ENCODE measurements around the gene CASP3.

Gene CASP3

GRCh38 chr4:184587701-184588100, 61.5 kb downstream of the CASP3 start:
- Histone ChIP-seq H3K4ac (ENCODE audit: low read depth in 1 of 2, low read length in 2 of 2) (no peak overlapping the region), H2BK12ac (ENCODE audit: low read length in 2 of 2) (no peak overlapping the region), H3K79me1 (replicated peaks; ENCODE audit: low read length, poor library complexity, severe bottlenecking) (no peaks in the 10 kb centered on the region), H3K27ac (ENCODE audit: low read length, poor library complexity, severe bottlenecking) (no peak overlapping the region), H3K27me3 (ENCODE audit: control insufficient read depth in 1 of 2, insufficient read depth in 1 of 2, low read length in 2 of 2) (peaks cover 0 to 3% of the 10 kb centered on the region in 2 experiments), H3K18ac (ENCODE audit: low read depth in 1 of 2, low read length in 2 of 2) (no peak overlapping the region), H3K9me3 (ENCODE audit: control insufficient read depth, low read length) (no peaks in the 10 kb centered on the region), H3K9ac (ENCODE audit: low read length) (no peak overlapping the region), H3K36me3 (ENCODE audit: control insufficient read depth in 1 of 2, insufficient read depth in 2 of 2, low read depth in 1 of 2, low read length in 2 of 2) (no peaks in the 10 kb centered on the region), H3K4me2 (ENCODE audit: low read length, poor library complexity, severe bottlenecking) (no peak overlapping the region), H3K23ac (ENCODE audit: low read length in 2 of 2) (no peak overlapping the region), H3K14ac (ENCODE audit: low read length in 2 of 2) (no peak overlapping the region), H2AK5ac (ENCODE audit: low read length, severe bottlenecking) (no peak overlapping the region), H3K4me1 (ENCODE audit: control insufficient read depth, insufficient read depth, low read depth, low read length) (no peaks in the 10 kb centered on the region), H2BK15ac (ENCODE audit: low read depth, poor library complexity, severe bottlenecking) (no peak overlapping the region), H4K8ac (ENCODE audit: low read length) (no peak overlapping the region), H2AFZ (ENCODE audit: low read depth, low read length) (no peak overlapping the region), H3K4me3 (ENCODE audit: insufficient read depth in 1 of 2, low read depth in 1 of 2, low read length in 2 of 2) (no peak overlapping the region), H2BK120ac (ENCODE audit: low read depth, low read length) (no peak overlapping the region), H4K91ac (ENCODE audit: low read length) (no peak overlapping the region), H2BK5ac (ENCODE audit: low read depth, low read length, poor library complexity, severe bottlenecking) (no peak overlapping the region)
- no peak for DNase-seq
- WGBS = 71% methylated on average over 2 of the region's 3 CpGs

GRCh38 chr4:184587221-184587620, 62.0 kb downstream of the CASP3 start:
- H3K14ac ChIP-seq (ENCODE audit: low read length in 2 of 2) = no peak overlapping the region
- no peaks in the 10 kb centered on the region for H3K9me3 ChIP-seq (ENCODE audit: control insufficient read depth, low read length)
- H3K4ac ChIP-seq (ENCODE audit: low read depth in 1 of 2, low read length in 2 of 2) = no peak overlapping the region
- H3K18ac ChIP-seq (ENCODE audit: low read depth in 1 of 2, low read length in 2 of 2) = no peak overlapping the region
- no peak overlapping the region for H2BK120ac ChIP-seq (ENCODE audit: low read depth, low read length)
- H3K36me3 ChIP-seq (ENCODE audit: control insufficient read depth in 1 of 2, insufficient read depth in 2 of 2, low read depth in 1 of 2, low read length in 2 of 2) = no peaks in the 10 kb centered on the region
- no peak overlapping the region for H2BK12ac ChIP-seq (ENCODE audit: low read length in 2 of 2)
- no peak overlapping the region for H2AK5ac ChIP-seq (ENCODE audit: low read length, severe bottlenecking)
- no peaks in the 10 kb centered on the region for H3K4me1 ChIP-seq (ENCODE audit: control insufficient read depth, insufficient read depth, low read depth, low read length)
- H4K91ac ChIP-seq (ENCODE audit: low read length) = no peak overlapping the region
- no peak overlapping the region for H3K27ac ChIP-seq (ENCODE audit: low read length, poor library complexity, severe bottlenecking)
- H3K9ac ChIP-seq (ENCODE audit: low read length) = no peak overlapping the region
- H2AFZ ChIP-seq (ENCODE audit: low read depth, low read length) = no peak overlapping the region
- H3K27me3 ChIP-seq (ENCODE audit: control insufficient read depth in 1 of 2, insufficient read depth in 1 of 2, low read length in 2 of 2) = peaks cover 0 to 3% of the 10 kb centered on the region in 2 experiments
- H4K8ac ChIP-seq (ENCODE audit: low read length) = no peak overlapping the region
- WGBS = 94% methylated on average over 5 of the region's 5 CpGs
- no peak overlapping the region for H3K4me2 ChIP-seq (ENCODE audit: low read length, poor library complexity, severe bottlenecking)
- no peak overlapping the region for H3K4me3 ChIP-seq (ENCODE audit: insufficient read depth in 1 of 2, low read depth in 1 of 2, low read length in 2 of 2)
- H3K79me1 ChIP-seq (replicated peaks; ENCODE audit: low read length, poor library complexity, severe bottlenecking) = no peaks in the 10 kb centered on the region
- no peak overlapping the region for H2BK5ac ChIP-seq (ENCODE audit: low read depth, low read length, poor library complexity, severe bottlenecking)
- no peak overlapping the region for H2BK15ac ChIP-seq (ENCODE audit: low read depth, poor library complexity, severe bottlenecking)
- DNase-seq = no peak
- H3K23ac ChIP-seq (ENCODE audit: low read length in 2 of 2) = no peak overlapping the region

DNA sequence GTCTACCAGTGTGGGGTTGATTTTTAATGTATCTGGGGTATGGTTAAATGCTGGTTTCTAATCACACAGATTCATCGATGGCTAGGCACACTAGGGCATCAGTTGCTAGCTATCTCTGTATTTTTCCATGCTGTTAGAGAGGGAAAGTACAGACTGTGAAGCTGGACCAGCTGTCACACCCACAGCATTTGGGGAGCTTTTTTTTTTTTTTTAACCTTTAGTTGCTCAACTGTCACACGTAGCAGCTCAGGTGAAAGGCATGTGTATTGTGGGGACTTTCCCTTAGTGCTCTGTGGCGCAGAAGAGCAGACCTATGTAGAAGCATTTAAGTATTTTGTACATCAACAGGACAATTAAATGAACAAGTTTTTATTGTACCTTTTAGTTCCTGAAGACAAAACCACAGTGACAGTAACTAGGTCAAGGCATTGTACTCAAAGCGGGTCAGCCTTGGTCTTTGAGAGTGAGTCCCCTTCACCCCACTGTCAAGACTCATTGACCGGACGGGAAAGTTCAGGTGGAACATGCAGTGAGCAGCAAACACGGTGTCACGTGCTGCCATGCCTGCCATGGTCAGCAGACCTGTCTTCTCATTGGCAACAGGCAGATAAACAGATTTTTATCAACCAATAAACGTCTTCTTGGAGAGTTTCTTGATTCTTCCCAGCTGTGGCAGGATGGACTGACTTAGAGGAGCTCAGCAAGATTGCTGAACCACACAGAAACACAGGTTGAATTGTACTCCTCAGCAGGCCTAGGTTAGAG, 65.3 kb downstream of the CASP3 start:
- no peak overlapping the region for H2AFZ ChIP-seq (ENCODE audit: low read depth, low read length)
- H4K91ac ChIP-seq (ENCODE audit: low read length) = no peak overlapping the region
- DNase-seq = no peak
- no peak overlapping the region for H3K27ac ChIP-seq (ENCODE audit: low read length, poor library complexity, severe bottlenecking)
- H2BK12ac ChIP-seq (ENCODE audit: low read length in 2 of 2) = no peak overlapping the region
- no peaks in the 10 kb centered on the region for H3K36me3 ChIP-seq (ENCODE audit: control insufficient read depth in 1 of 2, insufficient read depth in 2 of 2, low read depth in 1 of 2, low read length in 2 of 2)
- no peak overlapping the region for H3K18ac ChIP-seq (ENCODE audit: low read depth in 1 of 2, low read length in 2 of 2)
- no peak overlapping the region for H2BK5ac ChIP-seq (ENCODE audit: low read depth, low read length, poor library complexity, severe bottlenecking)
- H3K9ac ChIP-seq (ENCODE audit: low read length) = no peak overlapping the region
- H3K4me2 ChIP-seq (ENCODE audit: low read length, poor library complexity, severe bottlenecking) = no peak overlapping the region
- H2BK15ac ChIP-seq (ENCODE audit: low read depth, poor library complexity, severe bottlenecking) = no peak overlapping the region
- WGBS = 82% methylated on average over 7 of the region's 9 CpGs
- H3K27me3 ChIP-seq (ENCODE audit: control insufficient read depth in 1 of 2, insufficient read depth in 1 of 2, low read length in 2 of 2) = no peaks in the 10 kb centered on the region
- H3K9me3 ChIP-seq (ENCODE audit: control insufficient read depth, low read length) = no peaks in the 10 kb centered on the region
- H4K8ac ChIP-seq (ENCODE audit: low read length) = no peak overlapping the region
- H3K4me3 ChIP-seq (ENCODE audit: insufficient read depth in 1 of 2, low read depth in 1 of 2, low read length in 2 of 2) = no peak overlapping the region
- H3K79me1 ChIP-seq (replicated peaks; ENCODE audit: low read length, poor library complexity, severe bottlenecking) = no peaks in the 10 kb centered on the region
- no peak overlapping the region for H3K4ac ChIP-seq (ENCODE audit: low read depth in 1 of 2, low read length in 2 of 2)
- H3K23ac ChIP-seq (ENCODE audit: low read length in 2 of 2) = no peak overlapping the region
- no peaks in the 10 kb centered on the region for H3K4me1 ChIP-seq (ENCODE audit: control insufficient read depth, insufficient read depth, low read depth, low read length)
- peak overlapping the region in 1 of 2 experiments; percentile 83 for H3K14ac ChIP-seq (ENCODE audit: low read length in 2 of 2)
- no peak overlapping the region for H2BK120ac ChIP-seq (ENCODE audit: low read depth, low read length)
- H2AK5ac ChIP-seq (ENCODE audit: low read length, severe bottlenecking) = no peak overlapping the region
